SK-N-DZ (cell line): Measurements from ENCODE around the gene SAA1.

ENCODE experiments used
- DNase-seq: peaks from one replicate; pipeline ENCODE4 v3.0.0-alpha.2; 2015; ENCODE audit warnings: low spot score
- small RNA-seq, 2 experiments: library from RNA; depleted of rRNA; stranded (forward); fragments of <200 nt; gene quantifications; one replicate each; pipeline ENCODE3, GENCODE V24; 2014

The SAA1 gene

GRCh38 chr11:18310800-18311340 is 44.8 kb downstream of the SAA1 start:
- no peak for DNase-seq

GRCh38 chr11:18312012-18312411 is 45.9 kb downstream of the SAA1 start:
- DNase-seq = no peak

GRCh38 chr11:18312663-18313420 is 46.8 kb downstream of the SAA1 start:
- DNase-seq = no peak

- no peak for DNase-seq
These were observed 48.1 kb downstream of the SAA1 start for GRCh38 chr11:18313965-18314763.

- no peak for DNase-seq
These were observed 48.9 kb downstream of the SAA1 start for GRCh38 chr11:18314784-18315523.

- no peak for DNase-seq
These were observed 49.8 kb downstream of the SAA1 start for GRCh38 chr11:18315893-18316292.

- DNase-seq = no peak
These were observed 51.5 kb downstream of the SAA1 start for GRCh38 chr11:18317551-18317950.

Small RNA genes lying within 50 kb of the gene (small RNA-seq; reads per million reads assigned to genes)
- gene RNA5SP333 (0 reads per million in 2 experiments), gene RNA5SP334 (0 reads per million in 2 experiments)
